Measurements from ENCODE around the gene GPR139. TPM values are rescaled to one million over a fixed set of nuclear protein-coding genes. Genes with fewer than 3 reads are reported as not detected.

The GPR139 gene
- not detected for total RNA-seq

GRCh38 chr16:20073203-20074098 lies at the start of gene GPR139:
TSS of gene GPR139 (minus strand) at chr16:20073890. CDS start at chr16:20073616, 274 bp downstream.
- peaks cover 1% of the 10 kb centered on the region for H3K9me3 Mint-ChIP-seq
- H3K36me3 Mint-ChIP-seq (ENCODE audit: low read depth), result no peaks in the 10 kb centered on the region
- ChIA-PET CTCF (no interaction called here), POLR2A (no interaction called here)
- no peak within 1 kb of the TSS for H3K4me3 Mint-ChIP-seq
- H3K27me3 Mint-ChIP-seq, result peaks cover 37% of the 10 kb centered on the region
- no peak within 1 kb of the TSS for H3K27ac Mint-ChIP-seq
- H3K4me1 Mint-ChIP-seq, result no peaks in the 10 kb centered on the region
- no peak for DNase-seq

DNA sequence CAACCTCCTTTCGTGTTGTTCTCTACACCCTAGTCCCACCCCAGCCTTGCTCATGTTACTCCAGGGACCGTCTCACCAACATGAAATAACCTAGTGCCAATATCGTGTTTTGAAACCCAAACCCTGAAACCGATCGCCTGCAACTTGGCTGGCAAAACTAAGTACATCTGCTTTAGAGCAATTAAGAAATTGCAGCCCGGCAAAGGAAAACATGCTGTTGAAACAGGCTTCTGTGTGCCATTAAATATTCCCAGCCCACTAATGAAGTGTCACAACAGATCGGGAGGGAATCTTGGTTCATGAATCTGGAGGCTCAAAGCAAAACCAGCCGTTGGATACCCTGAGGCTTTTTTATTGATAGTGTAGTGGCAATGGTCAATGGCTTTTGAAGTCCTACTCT lies 48.3 kb upstream of the GPR139 start:
- Mint-ChIP-seq H3K27me3 (no peaks in the 10 kb centered on the region), H3K27ac (no peak overlapping the region), H3K4me3 (no peak overlapping the region), H3K36me3 (ENCODE audit: low read depth) (no peaks in the 10 kb centered on the region), H3K9me3 (peaks cover 12% of the 10 kb centered on the region), H3K4me1 (no peaks in the 10 kb centered on the region)
- ChIA-PET POLR2A (no interaction called here), CTCF (no interaction called here)
- no peak for DNase-seq

GRCh38 chr16:20114356-20114755 lies 40.7 kb upstream of the GPR139 start:
- no peak overlapping the region for H3K4me3 Mint-ChIP-seq
- no peaks in the 10 kb centered on the region for H3K27me3 Mint-ChIP-seq
- H3K27ac Mint-ChIP-seq, result no peak overlapping the region
- no peaks in the 10 kb centered on the region for H3K9me3 Mint-ChIP-seq
- H3K4me1 Mint-ChIP-seq, result no peaks in the 10 kb centered on the region
- ChIA-PET POLR2A (no interaction called here), CTCF (interaction anchor here (0.5 kb wide), 1 partner anchor 843 kb away, joined by 3 read pairs; no protein-coding TSS in a partner anchor)
- no peak for DNase-seq
- no peaks in the 10 kb centered on the region for H3K36me3 Mint-ChIP-seq (ENCODE audit: low read depth)

DNA sequence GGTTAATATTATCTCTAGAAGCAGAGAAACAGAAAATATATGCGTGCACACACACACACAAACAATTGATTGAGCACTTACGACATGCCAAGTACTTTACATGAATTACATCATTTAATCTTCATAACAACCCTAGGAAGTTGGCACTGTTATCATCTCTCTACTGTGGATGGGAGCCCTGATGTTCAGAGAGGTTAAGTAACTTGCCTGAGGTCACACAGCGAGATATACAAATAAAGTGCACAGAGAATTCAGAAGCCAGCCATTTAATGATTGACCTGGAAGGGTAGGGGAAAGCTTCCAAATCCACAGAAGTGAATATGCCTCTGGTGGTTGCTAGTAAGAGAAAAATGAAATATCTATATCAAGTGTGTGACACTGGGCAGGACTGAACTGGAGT lies 37.5 kb upstream of the GPR139 start:
- H3K27me3 Mint-ChIP-seq, result no peaks in the 10 kb centered on the region
- H3K27ac Mint-ChIP-seq, result no peak overlapping the region
- H3K36me3 Mint-ChIP-seq (ENCODE audit: low read depth), result no peaks in the 10 kb centered on the region
- H3K9me3 Mint-ChIP-seq, result no peaks in the 10 kb centered on the region
- no peak overlapping the region for H3K4me3 Mint-ChIP-seq
- ChIA-PET CTCF (no interaction called here), POLR2A (no interaction called here)
- no peaks in the 10 kb centered on the region for H3K4me1 Mint-ChIP-seq
- no peak for DNase-seq

DNA sequence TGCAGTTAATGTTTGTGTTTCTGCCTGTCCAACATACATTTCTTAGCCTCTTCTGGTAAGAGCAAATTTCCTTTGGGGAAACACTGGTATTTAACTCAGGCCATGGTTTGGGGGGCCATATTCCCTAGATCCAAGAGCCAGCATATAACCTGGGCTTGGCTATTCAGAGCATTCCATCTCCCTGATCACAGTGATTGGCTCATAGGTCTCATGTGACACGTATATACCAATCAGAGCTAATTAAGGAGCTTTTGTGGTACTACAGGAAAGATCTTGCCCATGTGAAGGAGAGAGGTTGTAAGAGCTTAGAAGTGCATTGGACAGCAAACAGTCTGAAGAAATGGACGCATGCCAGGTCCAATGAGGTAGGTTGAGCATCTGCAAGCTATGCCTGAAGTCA lies 33.4 kb upstream of the GPR139 start:
- Mint-ChIP-seq H3K36me3 (ENCODE audit: low read depth) (no peaks in the 10 kb centered on the region), H3K27ac (no peak overlapping the region), H3K4me3 (no peak overlapping the region), H3K4me1 (no peaks in the 10 kb centered on the region), H3K27me3 (no peaks in the 10 kb centered on the region), H3K9me3 (no peaks in the 10 kb centered on the region)
- ChIA-PET CTCF (no interaction called here), POLR2A (no interaction called here)
- DNase-seq, result no peak

DNA sequence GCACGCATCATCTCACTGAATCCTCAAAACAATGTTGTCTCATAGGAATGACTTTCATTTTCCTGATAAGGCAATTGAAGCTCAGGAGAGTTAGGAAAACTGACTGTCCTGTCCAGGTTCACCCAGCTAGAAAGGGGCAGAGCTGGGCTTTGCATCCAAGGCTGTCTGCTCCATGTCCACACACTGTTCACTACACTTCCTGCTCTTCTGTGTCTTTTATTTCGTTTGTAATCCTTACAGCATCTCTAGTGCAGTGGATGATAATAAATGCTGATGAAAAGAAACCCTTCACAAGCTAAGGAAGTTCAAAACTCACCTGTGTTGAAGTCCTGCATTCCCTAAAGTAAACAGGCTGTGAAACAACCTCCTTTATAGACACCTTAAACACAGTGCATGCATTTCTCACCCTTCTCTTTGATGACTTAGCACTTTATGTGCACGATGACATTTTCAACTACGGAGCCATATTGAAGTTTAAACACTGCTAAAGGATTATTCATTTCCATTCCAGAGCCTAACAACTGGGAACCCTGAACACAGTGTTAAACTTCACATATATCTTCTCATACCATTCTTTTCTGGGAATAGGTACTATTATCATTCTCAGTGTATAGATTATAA lies 31.0 kb upstream of the GPR139 start:
- H3K4me1 Mint-ChIP-seq, result no peaks in the 10 kb centered on the region
- DNase-seq, result no peak
- POLR2A ChIA-PET, result no interaction called here
- no peak overlapping the region for H3K4me3 Mint-ChIP-seq
- no peaks in the 10 kb centered on the region for H3K36me3 Mint-ChIP-seq (ENCODE audit: low read depth)
- H3K9me3 Mint-ChIP-seq, result no peaks in the 10 kb centered on the region
- H3K27ac Mint-ChIP-seq, result no peak overlapping the region
- no peaks in the 10 kb centered on the region for H3K27me3 Mint-ChIP-seq
- CTCF ChIA-PET, result no interaction called here

DNA sequence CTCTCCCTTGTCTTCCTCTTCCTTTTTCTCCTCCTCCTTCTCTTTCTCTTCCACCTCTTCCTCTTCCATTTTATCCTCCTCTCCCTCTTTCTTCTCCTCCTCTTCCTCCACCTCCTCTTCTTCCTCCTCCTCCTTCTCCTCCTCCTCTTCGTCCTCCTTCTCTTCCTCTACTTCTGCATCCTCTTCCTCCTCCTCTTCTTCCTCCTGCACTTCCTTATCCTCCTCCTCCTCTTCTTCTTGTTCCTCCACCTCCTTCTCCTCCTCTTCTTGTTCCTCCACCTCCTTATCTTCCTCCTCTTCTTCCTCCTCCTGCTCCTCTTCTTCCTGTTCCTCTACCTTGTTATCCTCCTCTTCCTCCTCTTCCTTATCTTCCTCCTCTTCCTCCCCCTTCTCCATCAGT lies 28.8 kb upstream of the GPR139 start:
- Mint-ChIP-seq H3K4me1 (no peaks in the 10 kb centered on the region), H3K9me3 (no peaks in the 10 kb centered on the region), H3K27ac (no peak overlapping the region), H3K27me3 (no peaks in the 10 kb centered on the region), H3K36me3 (ENCODE audit: low read depth) (no peaks in the 10 kb centered on the region), H3K4me3 (no peak overlapping the region)
- ChIA-PET CTCF (no interaction called here), POLR2A (no interaction called here)
- DNase-seq, result no peak

DNA sequence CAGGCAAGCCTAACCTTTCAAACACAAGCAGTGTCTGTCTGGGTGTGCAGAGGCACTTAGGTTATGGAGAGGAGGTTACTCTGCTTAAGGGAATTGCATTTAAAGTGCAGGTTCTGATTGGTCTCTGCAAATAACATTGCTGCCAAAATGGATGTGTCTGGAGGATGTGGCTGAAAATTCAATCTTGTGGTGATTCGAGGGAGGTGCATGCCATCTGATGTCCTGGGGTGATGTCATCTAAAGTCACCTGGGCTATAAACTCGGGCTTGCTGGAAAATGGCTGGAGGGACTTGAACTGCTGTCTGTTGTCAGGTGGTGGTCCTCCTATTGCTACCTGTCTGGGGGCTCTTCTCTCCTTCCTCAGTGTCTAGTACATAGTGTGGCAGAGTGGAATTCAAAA lies 28.3 kb upstream of the GPR139 start:
- ChIA-PET CTCF (no interaction called here), POLR2A (no interaction called here)
- Mint-ChIP-seq H3K4me3 (no peak overlapping the region), H3K36me3 (ENCODE audit: low read depth) (no peaks in the 10 kb centered on the region), H3K4me1 (no peaks in the 10 kb centered on the region), H3K27ac (no peak overlapping the region), H3K27me3 (no peaks in the 10 kb centered on the region), H3K9me3 (no peaks in the 10 kb centered on the region)
- DNase-seq, result no peak

GRCh38 chr16:20099375-20099774 lies 25.7 kb upstream of the GPR139 start:
- POLR2A ChIA-PET, result no interaction called here
- CTCF ChIA-PET, result no interaction called here

DNA sequence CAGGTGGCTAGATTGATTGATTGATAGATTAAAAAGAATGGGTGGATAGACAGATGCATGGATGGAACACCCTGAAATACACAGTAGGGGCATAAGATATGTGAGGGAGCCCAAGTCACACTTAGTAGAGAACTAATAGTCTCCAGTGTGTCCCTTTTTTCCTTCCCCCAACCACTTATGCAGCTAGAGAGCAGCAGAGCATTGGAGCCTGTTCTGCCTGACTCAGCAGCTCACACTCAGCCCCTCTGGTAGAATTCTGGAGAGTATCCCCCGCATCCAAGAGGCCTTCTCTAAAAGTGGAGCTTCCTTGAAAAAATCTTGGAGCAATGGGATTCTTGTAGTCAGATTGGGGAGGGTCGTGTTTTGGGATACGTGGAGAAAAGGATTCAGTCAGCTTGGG lies 20.5 kb upstream of the GPR139 start:
- no peak for DNase-seq
- H3K27ac Mint-ChIP-seq, result no peak overlapping the region
- no peaks in the 10 kb centered on the region for H3K36me3 Mint-ChIP-seq (ENCODE audit: low read depth)
- ChIA-PET POLR2A (no interaction called here), CTCF (interaction anchor here (0.5 kb wide), 1 partner anchor 863 kb away, joined by 3 read pairs; no protein-coding TSS in a partner anchor)
- no peak overlapping the region for H3K4me3 Mint-ChIP-seq
- H3K4me1 Mint-ChIP-seq, result no peaks in the 10 kb centered on the region
- no peaks in the 10 kb centered on the region for H3K9me3 Mint-ChIP-seq
- H3K27me3 Mint-ChIP-seq, result no peaks in the 10 kb centered on the region

More at GRCh38 chr16:20099375-20099774, 25.7 kb upstream of the GPR139 start:
- Mint-ChIP-seq H3K27ac (no peak overlapping the region), H3K4me3 (no peak overlapping the region), H3K27me3 (no peaks in the 10 kb centered on the region), H3K4me1 (no peaks in the 10 kb centered on the region), H3K9me3 (no peaks in the 10 kb centered on the region), H3K36me3 (ENCODE audit: low read depth) (no peaks in the 10 kb centered on the region)
- DNase-seq, result no peak

DNA sequence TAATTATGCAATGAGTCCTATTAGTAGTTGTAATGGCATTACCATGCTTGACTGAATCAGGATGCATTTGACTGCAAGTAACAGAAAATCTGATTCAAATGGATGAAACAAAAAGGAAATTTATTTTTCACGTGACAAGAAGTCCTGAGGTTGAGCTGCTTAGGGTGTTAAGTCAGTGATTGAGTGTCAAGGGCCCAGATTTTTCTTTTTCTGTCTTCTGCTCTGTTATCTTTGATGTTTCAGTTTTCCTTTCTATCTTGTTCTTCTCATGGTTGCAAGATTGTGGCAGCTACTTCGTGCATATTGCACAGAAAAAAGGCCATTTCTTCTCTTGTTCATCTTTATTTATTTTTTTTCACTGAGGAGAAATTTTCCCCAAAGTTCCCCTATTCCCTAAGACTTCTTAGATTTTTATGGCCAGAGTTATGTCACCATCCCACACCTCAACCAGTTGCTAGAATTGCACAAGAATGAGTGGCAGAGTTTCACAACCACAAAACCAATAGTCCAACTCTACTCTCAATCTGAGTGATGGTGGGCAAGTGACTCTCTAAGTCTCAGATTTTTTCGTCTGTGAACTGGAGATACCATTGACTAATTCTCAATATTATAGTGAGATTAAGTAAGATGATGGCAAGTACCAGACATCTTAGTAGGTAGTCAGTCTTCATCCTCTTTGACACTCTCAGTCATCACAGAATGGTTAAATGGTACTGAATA lies 15.7 kb upstream of the GPR139 start:
- POLR2A ChIA-PET, result no interaction called here

DNA sequence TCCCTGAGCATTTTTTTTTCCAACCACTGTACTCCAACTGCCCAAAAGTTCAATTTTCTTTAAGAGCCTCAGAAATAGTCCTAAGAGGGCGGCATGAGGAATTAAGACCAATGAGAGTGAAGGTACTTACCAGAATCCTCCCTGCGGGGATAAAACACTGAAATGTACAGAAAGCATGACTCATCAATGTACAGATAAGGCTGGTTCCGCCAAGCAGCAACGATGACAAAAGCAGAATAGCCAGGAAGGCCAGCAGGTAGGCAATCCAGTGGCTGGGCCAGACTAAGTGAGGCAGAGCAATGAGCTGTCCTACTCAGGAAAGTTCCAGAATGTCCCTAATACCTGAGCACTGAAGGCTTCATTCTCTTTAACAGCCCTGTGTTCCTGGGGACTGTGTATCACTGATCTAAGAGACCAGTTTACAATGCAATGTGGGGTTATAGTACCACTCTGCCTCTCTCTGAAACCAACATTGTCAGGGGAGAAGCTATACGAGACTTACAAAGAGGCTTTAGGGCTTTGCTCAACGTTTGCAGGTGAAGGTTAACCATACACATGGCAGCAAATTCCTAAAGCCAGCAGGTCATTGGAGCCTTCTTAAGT lies 11.0 kb upstream of the GPR139 start:
- no peaks in the 10 kb centered on the region for H3K4me1 Mint-ChIP-seq
- H3K9me3 Mint-ChIP-seq, result no peaks in the 10 kb centered on the region
- H3K4me3 Mint-ChIP-seq, result no peak overlapping the region
- H3K27ac Mint-ChIP-seq, result no peak overlapping the region
- H3K27me3 Mint-ChIP-seq, result no peaks in the 10 kb centered on the region
- H3K36me3 Mint-ChIP-seq (ENCODE audit: low read depth), result no peaks in the 10 kb centered on the region
- ChIA-PET CTCF (no interaction called here), POLR2A (no interaction called here)
- no peak for DNase-seq

More for the DNA sequence above, 15.7 kb upstream of the GPR139 start:
- Mint-ChIP-seq H3K36me3 (ENCODE audit: low read depth) (no peaks in the 10 kb centered on the region), H3K27me3 (no peaks in the 10 kb centered on the region), H3K4me3 (no peak overlapping the region), H3K27ac (no peak overlapping the region), H3K9me3 (no peaks in the 10 kb centered on the region), H3K4me1 (no peaks in the 10 kb centered on the region)
- no peak for DNase-seq
- CTCF ChIA-PET, result no interaction called here

DNA sequence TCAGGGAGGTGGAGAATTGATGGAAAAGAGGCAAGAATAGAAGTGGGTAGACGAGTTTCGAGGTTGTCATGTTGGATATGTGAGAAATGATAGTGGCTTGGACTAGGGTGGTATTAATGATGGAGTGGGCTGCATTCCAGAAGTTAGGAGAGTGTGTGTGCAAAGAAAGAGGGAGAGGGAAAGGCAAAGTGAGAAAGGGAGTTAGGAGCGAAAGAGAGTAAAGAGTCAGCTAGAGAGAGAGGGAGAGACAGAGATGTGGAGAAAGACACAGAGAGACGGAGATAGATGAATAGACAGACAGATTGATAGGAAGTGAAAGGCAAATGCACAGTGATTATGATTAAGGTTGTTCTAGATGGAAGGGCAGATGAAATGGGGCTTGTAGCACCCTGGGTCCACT lies 5.4 kb upstream of the GPR139 start:
- DNase-seq, result no peak
- no peaks in the 10 kb centered on the region for H3K4me1 Mint-ChIP-seq
- peaks cover 22% of the 10 kb centered on the region for H3K27me3 Mint-ChIP-seq
- CTCF ChIA-PET, result no interaction called here
- no peak overlapping the region for H3K4me3 Mint-ChIP-seq
- H3K27ac Mint-ChIP-seq, result no peak overlapping the region
- no peaks in the 10 kb centered on the region for H3K36me3 Mint-ChIP-seq (ENCODE audit: low read depth)
- H3K9me3 Mint-ChIP-seq, result no peaks in the 10 kb centered on the region
- POLR2A ChIA-PET, result no interaction called here

Data from activated CD4-positive, alpha-beta T cell treated with anti-CD3 and anti-CD28 coated beads, Interleukin-2, amount 10 ng/mL, durations not matched to agents 7 days and 5 days (primary cell).